ENCODE data around the gene MRPS18A. TPM values are rescaled to one million over a fixed set of nuclear protein-coding genes. Genes with fewer than 3 reads are reported as not detected.

MRPS18A gene
- total and polyA plus RNA-seq, 2 of the 13 experiments (the other 11 are each of a cell fraction or from before 2014, with no cell fraction given): 87.8 to 89.1 TPM

DNA sequence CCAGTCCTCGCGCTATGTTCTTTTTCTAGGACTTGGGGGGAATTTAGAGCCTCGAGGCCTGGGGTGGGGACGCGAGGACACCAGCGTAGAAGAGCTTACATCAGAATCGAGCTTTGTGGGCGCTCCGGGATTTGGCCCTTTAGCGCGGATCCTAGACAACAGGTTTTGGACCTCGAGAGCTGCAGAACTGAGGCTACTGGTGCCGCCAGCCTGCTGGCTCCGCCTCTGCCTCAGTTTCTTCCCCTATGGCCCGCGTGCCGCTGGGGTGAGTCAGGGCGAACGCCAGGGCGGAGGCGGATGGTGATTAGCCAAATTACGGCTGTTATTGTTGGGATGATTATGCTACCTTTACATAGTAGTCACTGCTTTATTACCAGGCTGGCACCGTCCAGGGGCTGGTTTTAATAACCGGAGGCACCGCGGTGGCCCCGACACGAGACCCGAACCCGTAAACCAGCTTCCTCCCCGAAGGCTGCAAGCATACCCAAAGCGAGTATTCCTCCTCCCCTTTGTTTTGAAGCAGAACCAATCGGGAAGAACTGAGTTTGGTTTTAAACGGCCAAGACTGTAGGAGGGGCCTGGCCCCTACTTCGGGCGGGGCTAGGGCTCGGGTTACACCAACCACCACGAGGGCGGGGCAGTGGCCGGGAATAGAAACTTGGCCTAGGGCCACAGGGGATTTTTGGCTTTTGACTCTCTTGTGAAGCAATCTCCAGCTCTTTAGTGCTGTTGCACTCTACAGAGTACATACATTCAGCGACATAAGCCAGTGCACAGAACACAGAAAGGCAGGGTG is 57.9 kb downstream of the MRPS18A start (continued):
- TF ChIP-seq ZNF333 (CRISPR knock-in tag; IDR thresholded peaks at IDR 0.05; ENCODE audit: borderline replicate concordance): peak; percentile 72
- TF ChIP-seq, protein P1, sequence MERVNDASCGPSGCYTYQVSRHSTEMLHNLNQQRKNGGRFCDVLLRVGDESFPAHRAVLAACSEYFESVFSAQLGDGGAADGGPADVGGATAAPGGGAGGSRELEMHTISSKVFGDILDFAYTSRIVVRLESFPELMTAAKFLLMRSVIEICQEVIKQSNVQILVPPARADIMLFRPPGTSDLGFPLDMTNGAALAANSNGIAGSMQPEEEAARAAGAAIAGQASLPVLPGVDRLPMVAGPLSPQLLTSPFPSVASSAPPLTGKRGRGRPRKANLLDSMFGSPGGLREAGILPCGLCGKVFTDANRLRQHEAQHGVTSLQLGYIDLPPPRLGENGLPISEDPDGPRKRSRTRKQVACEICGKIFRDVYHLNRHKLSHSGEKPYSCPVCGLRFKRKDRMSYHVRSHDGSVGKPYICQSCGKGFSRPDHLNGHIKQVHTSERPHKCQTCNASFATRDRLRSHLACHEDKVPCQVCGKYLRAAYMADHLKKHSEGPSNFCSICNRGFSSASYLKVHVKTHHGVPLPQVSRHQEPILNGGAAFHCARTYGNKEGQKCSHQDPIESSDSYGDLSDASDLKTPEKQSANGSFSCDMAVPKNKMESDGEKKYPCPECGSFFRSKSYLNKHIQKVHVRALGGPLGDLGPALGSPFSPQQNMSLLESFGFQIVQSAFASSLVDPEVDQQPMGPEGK (CRISPR knock-in tag; IDR thresholded peaks at IDR 0.05): peak; percentile 92
- peak; percentile 65; the same call in 1 of the 2 replicates for TF ChIP-seq ZNF136 (CRISPR knock-in tag; IDR thresholded peaks at IDR 0.05; ENCODE audit: low read depth)
- TF ChIP-seq RBM22 (optimal IDR thresholded peaks at IDR 0.05; ENCODE audit: low read length): no peak
- no peak for TF ChIP-seq NCOA5 (CRISPR knock-in tag; IDR thresholded peaks at IDR 0.05)
- TF ChIP-seq TP53 (CRISPR knock-in tag; conservative IDR thresholded peaks at IDR 0.05): peak; percentile 74
- 0 out of 2 replicates have a peak, but pooled peaks have one; percentile 49 for TF ChIP-seq MEIS2 (CRISPR knock-in tag; IDR thresholded peaks at IDR 0.05)
- peak; percentile 55; the same call in 1 of the 2 replicates for TF ChIP-seq ETV5 (CRISPR knock-in tag; IDR thresholded peaks at IDR 0.05; ENCODE audit: borderline replicate concordance)
- 0 out of 2 replicates have a peak, but pooled peaks have one; percentile 56 for TF ChIP-seq SSRP1 (CRISPR knock-in tag; IDR thresholded peaks at IDR 0.05)
- TF ChIP-seq KDM5A (IDR thresholded peaks at IDR 0.05; ENCODE audit: borderline replicate concordance, low read length): peak; percentile 69; the same call in 1 of the 2 replicates
- TF ChIP-seq, protein P2, sequence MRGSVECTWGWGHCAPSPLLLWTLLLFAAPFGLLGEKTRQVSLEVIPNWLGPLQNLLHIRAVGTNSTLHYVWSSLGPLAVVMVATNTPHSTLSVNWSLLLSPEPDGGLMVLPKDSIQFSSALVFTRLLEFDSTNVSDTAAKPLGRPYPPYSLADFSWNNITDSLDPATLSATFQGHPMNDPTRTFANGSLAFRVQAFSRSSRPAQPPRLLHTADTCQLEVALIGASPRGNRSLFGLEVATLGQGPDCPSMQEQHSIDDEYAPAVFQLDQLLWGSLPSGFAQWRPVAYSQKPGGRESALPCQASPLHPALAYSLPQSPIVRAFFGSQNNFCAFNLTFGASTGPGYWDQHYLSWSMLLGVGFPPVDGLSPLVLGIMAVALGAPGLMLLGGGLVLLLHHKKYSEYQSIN (CRISPR knock-in tag; IDR thresholded peaks at IDR 0.05; ENCODE audit: borderline replicate concordance): no peak
- peak; percentile 43; the same call in 1 of the 2 replicates for TF ChIP-seq CBFB (CRISPR knock-in tag; IDR thresholded peaks at IDR 0.05)
- TF ChIP-seq RAD51 (IDR thresholded peaks at IDR 0.05; ENCODE audit: borderline replicate concordance): no peak
- TF ChIP-seq, protein P3, sequence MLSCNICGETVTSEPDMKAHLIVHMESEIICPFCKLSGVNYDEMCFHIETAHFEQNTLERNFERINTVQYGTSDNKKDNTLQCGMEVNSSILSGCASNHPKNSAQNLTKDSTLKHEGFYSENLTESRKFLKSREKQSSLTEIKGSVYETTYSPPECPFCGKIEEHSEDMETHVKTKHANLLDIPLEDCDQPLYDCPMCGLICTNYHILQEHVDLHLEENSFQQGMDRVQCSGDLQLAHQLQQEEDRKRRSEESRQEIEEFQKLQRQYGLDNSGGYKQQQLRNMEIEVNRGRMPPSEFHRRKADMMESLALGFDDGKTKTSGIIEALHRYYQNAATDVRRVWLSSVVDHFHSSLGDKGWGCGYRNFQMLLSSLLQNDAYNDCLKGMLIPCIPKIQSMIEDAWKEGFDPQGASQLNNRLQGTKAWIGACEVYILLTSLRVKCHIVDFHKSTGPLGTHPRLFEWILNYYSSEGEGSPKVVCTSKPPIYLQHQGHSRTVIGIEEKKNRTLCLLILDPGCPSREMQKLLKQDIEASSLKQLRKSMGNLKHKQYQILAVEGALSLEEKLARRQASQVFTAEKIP (CRISPR knock-in tag; IDR thresholded peaks at IDR 0.05; ENCODE audit: borderline replicate concordance): no peak
- TF ChIP-seq ZMYM2 (CRISPR knock-in tag; IDR thresholded peaks at IDR 0.05): peak; percentile 91
- no peak; the same call in 1 of the 2 replicates for TF ChIP-seq NAIF1 (CRISPR knock-in tag; IDR thresholded peaks at IDR 0.05; ENCODE audit: borderline replicate concordance)
- TF ChIP-seq, protein P4, sequence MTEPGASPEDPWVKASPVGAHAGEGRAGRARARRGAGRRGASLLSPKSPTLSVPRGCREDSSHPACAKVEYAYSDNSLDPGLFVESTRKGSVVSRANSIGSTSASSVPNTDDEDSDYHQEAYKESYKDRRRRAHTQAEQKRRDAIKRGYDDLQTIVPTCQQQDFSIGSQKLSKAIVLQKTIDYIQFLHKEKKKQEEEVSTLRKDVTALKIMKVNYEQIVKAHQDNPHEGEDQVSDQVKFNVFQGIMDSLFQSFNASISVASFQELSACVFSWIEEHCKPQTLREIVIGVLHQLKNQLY (CRISPR knock-in tag; IDR thresholded peaks at IDR 0.05): peak; percentile 18; the same call in 1 of the 2 replicates
- TF ChIP-seq, protein P5, sequence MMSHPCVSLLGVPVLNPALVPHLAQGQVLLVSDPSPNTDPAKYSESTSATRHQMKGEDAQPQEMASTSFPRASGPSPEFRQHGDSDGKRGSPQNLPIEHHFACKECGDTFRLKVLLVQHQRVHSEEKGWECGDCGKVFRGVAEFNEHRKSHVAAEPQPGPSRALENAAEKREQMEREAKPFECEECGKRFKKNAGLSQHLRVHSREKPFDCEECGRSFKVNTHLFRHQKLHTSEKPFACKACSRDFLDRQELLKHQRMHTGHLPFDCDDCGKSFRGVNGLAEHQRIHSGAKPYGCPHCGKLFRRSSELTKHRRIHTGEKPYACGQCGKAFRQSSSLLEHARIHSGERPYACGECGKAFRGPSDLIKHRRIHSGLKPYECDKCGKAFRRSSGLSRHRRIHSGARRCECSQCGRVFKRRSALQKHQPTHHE (CRISPR knock-in tag; IDR thresholded peaks at IDR 0.05; ENCODE audit: borderline replicate concordance): peak; percentile 87; the same call in 1 of the 2 replicates
- no peak for TF ChIP-seq YY1 (IDR thresholded peaks at IDR 0.05; ENCODE audit: insufficient read depth, insufficient replicate concordance, low read depth, low read length)
- TF ChIP-seq KLF12 (CRISPR knock-in tag; IDR thresholded peaks at IDR 0.05; ENCODE audit: borderline replicate concordance): peak; percentile 71; the same call in 1 of the 2 replicates
- peak; percentile 80; the same call in 1 of the 2 replicates for TF ChIP-seq ZNF547 (CRISPR knock-in tag; IDR thresholded peaks at IDR 0.05)
- TF ChIP-seq ZBTB21 (CRISPR knock-in tag; IDR thresholded peaks at IDR 0.05): peak; percentile 10; the same call in 1 of the 2 replicates

Data from HepG2 (cell line).